Colonic mucosa (tissue), 4 donors: ENCODE measurements around the gene PCBP1. TPM values are rescaled to one million over a fixed set of nuclear protein-coding genes. Genes with fewer than 3 reads are reported as not detected.

Source experiments
- DNase-seq: peaks from one replicate; pipeline ENCODE4 v3.0.0-alpha.2; 2020
- H3K27ac ChIP-seq: fragments of 200-600 bp; one replicate; pipeline ENCODE4 v1.8.0; 2021
- H3K27me3 ChIP-seq: fragments of 200-600 bp; one replicate; pipeline ENCODE4 v1.8.0; 2021
- H3K36me3 ChIP-seq: fragments of 200-600 bp; one replicate; pipeline ENCODE4 v1.8.0; 2021
- H3K4me1 ChIP-seq: fragments of 200-600 bp; one replicate; pipeline ENCODE4 v1.8.0; 2021; ENCODE audit warnings: mild to moderate bottlenecking
- H3K4me3 ChIP-seq: fragments of 200-600 bp; one replicate; pipeline ENCODE4 v1.8.0; 2021
- H3K9ac ChIP-seq, 2 donors: one replicate each; pipeline ENCODE4 v1.7.0; 2013; ENCODE audit warnings: control low read depth in 2 of 2, low read depth in 2 of 2, low read length in 2 of 2
- H3K9me3 ChIP-seq: fragments of 200-600 bp; one replicate; pipeline ENCODE4 v1.8.0; 2021
- CTCF ChIP-seq: fragments of 200-600 bp; IDR thresholded peaks from one replicate; pipeline ENCODE4 v1.8.0; 2022; ENCODE audit warnings: antibody characterized with exemption, mild to moderate bottlenecking
- intact Hi-C: fragments of 100-400 bp; cut with DNase I; formaldehyde crosslinking; loops from one replicate; pipeline ENCODE4 v1.14.1; 2022
- total RNA-seq, 2 donors: library from RNA; stranded (reverse); fragmentation: NEBNext Ultra II Directional in 1 of 2; extraction: Animal tissue kit (Norgen Biotek cat#: 25700) in 1 of 2; gene quantifications; one replicate each; pipeline ENCODE4 v1.2.1, GENCODE V29; 2021
- donor health status: healthy.
- donor health status: DM: no; HTN: no; CAD: no.
- donor health status: DM: no; HTN: no; CAD: no.

The PCBP1 gene
- 100 to 1,000 TPM; 348 to 401 TPM for total RNA-seq

DNA sequence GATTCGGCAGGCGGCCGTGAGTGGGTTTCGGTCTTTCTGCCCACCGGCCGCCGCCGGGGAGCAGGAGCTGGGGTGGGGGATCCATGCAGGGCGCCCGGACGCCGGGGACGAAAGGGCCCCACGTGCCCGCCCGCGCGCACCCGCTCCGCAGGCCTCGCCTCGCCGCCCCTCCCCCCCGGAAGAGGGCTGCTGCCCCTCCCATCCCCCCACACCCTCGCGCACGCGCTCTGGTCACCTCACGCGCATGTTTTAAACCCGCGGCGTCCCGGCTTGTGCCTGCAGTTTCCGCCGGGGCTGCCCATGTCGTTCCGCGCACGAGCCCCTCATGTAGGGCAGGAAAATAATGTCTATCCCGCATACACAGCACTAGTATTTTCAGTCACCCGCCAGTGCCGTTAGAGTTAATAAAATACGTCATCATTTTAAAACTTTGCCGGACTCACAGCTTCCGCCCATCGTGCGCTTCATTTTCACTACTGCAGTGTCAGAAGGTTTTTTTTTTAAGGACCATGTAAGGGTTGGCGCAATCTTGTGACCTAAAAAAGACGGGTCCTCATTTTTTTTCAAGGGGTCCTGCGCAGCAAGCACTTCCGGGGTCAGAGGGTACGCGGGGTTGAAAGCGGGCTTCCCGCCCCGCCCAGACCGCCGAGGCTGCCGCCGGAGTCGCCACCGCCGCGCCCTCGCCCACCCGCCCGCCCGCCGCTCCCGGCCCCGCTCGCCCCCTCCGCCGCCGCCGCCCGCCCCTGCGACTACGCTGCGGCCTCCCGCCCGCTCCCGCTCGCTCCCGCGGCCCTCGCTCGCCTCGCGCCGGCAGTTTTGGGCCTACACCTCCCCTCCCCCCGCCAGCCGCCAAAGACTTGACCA lies at the start of gene PCBP1:
Gene PCBP1 (plus strand): TSS at position 640 of the 864 bp plus-strand sequence. CDS start 267 bp downstream, outside the sequence.
- Histone ChIP-seq H3K36me3 (no peaks in the 10 kb centered on the region), H3K4me3 (peak within 1 kb of the TSS; percentile 64), H3K27ac (peak within 1 kb of the TSS; percentile 99), H3K9me3 (no peaks in the 10 kb centered on the region), H3K27me3 (no peaks in the 10 kb centered on the region), H3K4me1 (peaks cover 9% of the 10 kb centered on the region), H3K9ac (peak within 1 kb of the TSS; percentile 97 to 99)
- intact Hi-C loops: loop anchor here (5.0 kb wide), 1 partner anchor 55 kb away; no protein-coding TSS in a partner anchor
- TF ChIP-seq CTCF: no peak
- DNase-seq: peak; percentile 96

DNA sequence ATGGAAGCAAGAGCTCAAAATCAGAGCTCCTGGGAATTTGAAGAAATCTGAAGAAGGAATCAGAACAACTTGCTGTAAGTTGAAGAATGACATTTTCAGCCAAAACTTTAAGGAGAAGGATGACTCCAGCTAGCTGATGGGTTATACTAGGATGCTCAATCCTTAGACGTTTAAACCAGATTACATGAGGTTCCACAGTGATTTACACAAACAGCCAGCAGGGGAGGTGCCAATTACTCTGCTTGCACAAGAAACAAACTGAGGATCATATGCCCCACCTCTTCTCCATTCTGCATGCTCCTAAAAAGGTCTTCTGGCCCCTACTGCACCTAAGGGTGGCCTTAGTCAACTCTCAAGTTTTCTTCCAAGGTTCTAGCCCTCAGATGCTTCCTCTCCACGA lies 47.9 kb upstream of the PCBP1 start:
- no peaks in the 10 kb centered on the region for H3K27me3 ChIP-seq
- no peak for DNase-seq
- peaks cover 8% of the 10 kb centered on the region for H3K4me1 ChIP-seq
- H3K9ac ChIP-seq: no peak overlapping the region
- no peaks in the 10 kb centered on the region for H3K36me3 ChIP-seq
- TF ChIP-seq CTCF: no peak
- no peak overlapping the region for H3K4me3 ChIP-seq
- H3K27ac ChIP-seq: no peak overlapping the region
- intact Hi-C loops: no loop called here
- no peaks in the 10 kb centered on the region for H3K9me3 ChIP-seq

DNA sequence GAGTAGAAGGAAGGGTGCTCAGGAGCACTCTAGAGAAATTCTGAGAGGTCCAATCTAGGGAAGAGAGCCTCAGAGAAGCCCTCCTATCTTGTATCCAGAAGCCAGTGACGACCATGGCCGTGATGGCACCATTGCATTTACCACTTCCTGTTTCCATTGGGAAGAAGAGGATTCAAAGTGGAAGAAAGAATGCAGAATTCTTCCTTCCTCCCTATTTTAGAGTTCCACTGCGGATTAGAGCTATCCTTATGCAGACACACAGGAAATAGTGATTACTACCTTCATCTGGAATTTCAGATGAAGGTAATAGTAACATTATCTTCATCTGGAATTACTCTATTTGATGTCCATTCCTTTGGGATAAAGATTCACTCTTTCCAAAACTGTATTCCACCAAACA lies 45.6 kb upstream of the PCBP1 start:
- Histone ChIP-seq H3K27ac (no peak overlapping the region), H3K4me1 (peaks cover 3% of the 10 kb centered on the region), H3K36me3 (no peaks in the 10 kb centered on the region), H3K4me3 (no peak overlapping the region), H3K9ac (no peak overlapping the region), H3K9me3 (no peaks in the 10 kb centered on the region), H3K27me3 (no peaks in the 10 kb centered on the region)
- no peak for TF ChIP-seq CTCF
- intact Hi-C loops: no loop called here
- DNase-seq: no peak

GRCh38 chr2:70042246-70042645 lies 45.0 kb upstream of the PCBP1 start:
- TF ChIP-seq CTCF: no peak
- H3K9me3 ChIP-seq: no peaks in the 10 kb centered on the region
- H3K27ac ChIP-seq: no peak overlapping the region
- DNase-seq: no peak
- intact Hi-C loops: no loop called here
- no peak overlapping the region for H3K9ac ChIP-seq
- no peaks in the 10 kb centered on the region for H3K36me3 ChIP-seq
- H3K27me3 ChIP-seq: no peaks in the 10 kb centered on the region
- H3K4me1 ChIP-seq: peaks cover 3% of the 10 kb centered on the region
- H3K4me3 ChIP-seq: no peak overlapping the region

- no peaks in the 10 kb centered on the region for H3K36me3 ChIP-seq
- no peak overlapping the region for H3K9ac ChIP-seq
- no peak for DNase-seq
- H3K4me1 ChIP-seq: peaks cover 3% of the 10 kb centered on the region
- no peak for TF ChIP-seq CTCF
- H3K27me3 ChIP-seq: no peaks in the 10 kb centered on the region
- intact Hi-C loops: no loop called here
- no peaks in the 10 kb centered on the region for H3K9me3 ChIP-seq
- peak overlapping the region; percentile 61 for H3K27ac ChIP-seq
- no peak overlapping the region for H3K4me3 ChIP-seq
Observed at GRCh38 chr2:70043252-70043875, 43.9 kb upstream of the PCBP1 start.
